GF-D8 (cell line): ENCODE data around the gene GRM8.
A peak's percentile ranks its signal among the peaks of the same experiment; 100 is the strongest.
"Not testable (repeated sequence)": the region's sequence is repeated elsewhere in the genome, so short reads cannot be mapped to it uniquely, and the experiment has no call there.

Experiments used
- DNase-seq: peaks from one replicate; lab custom pipeline; 2025; lab: John Stamatoyannopoulos, UW

The GRM8 gene

GRCh38 chr7:127029823-127030222 is 222.9 kb downstream of the GRM8 start:
- no peak for DNase-seq

GRCh38 chr7:127021857-127022256 is 230.9 kb downstream of the GRM8 start:
- DNase-seq = no peak

GRCh38 chr7:127021019-127021738 is 231.6 kb downstream of the GRM8 start:
- DNase-seq = no peak

- no peak for DNase-seq
Measured at GRCh38 chr7:127018889-127019288, 233.9 kb downstream of the GRM8 start.

GRCh38 chr7:127017196-127017595 is 235.5 kb downstream of the GRM8 start:
- DNase-seq = no peak

- no peak for DNase-seq
Measured at GRCh38 chr7:127000725-127001124, 252.0 kb downstream of the GRM8 start.

- DNase-seq = no peak
Measured at GRCh38 chr7:126996659-126997058, 256.1 kb downstream of the GRM8 start.

GRCh38 chr7:126993626-126994213 is 259.0 kb downstream of the GRM8 start:
- peak; percentile 95 for DNase-seq

GRCh38 chr7:126988022-126988421 is 264.7 kb downstream of the GRM8 start:
- DNase-seq = no peak

GRCh38 chr7:126979722-126980121 is 273.0 kb downstream of the GRM8 start:
- DNase-seq = peak; percentile 95

GRCh38 chr7:126978865-126979264 is 273.9 kb downstream of the GRM8 start:
- no peak for DNase-seq

- DNase-seq = no peak
Measured at GRCh38 chr7:126973066-126973465, 279.7 kb downstream of the GRM8 start.

- DNase-seq = no peak
Measured at GRCh38 chr7:126972571-126972970, 280.2 kb downstream of the GRM8 start.

- no peak for DNase-seq
Measured at GRCh38 chr7:126959649-126960048, 293.1 kb downstream of the GRM8 start.

GRCh38 chr7:126958367-126958766 is 294.4 kb downstream of the GRM8 start:
- no peak for DNase-seq

- DNase-seq = no peak
Measured at GRCh38 chr7:126957443-126957842, 295.3 kb downstream of the GRM8 start.

GRCh38 chr7:126953461-126953860 is 299.3 kb downstream of the GRM8 start:
- DNase-seq = no peak

- no peak for DNase-seq
Measured at GRCh38 chr7:126948664-126949063, 304.1 kb downstream of the GRM8 start.

- DNase-seq = no peak
Measured at GRCh38 chr7:126940723-126941307, 311.9 kb downstream of the GRM8 start.

- no peak for DNase-seq
Measured at GRCh38 chr7:126937171-126937570, 315.6 kb downstream of the GRM8 start.

GRCh38 chr7:126931581-126931980 is 321.2 kb downstream of the GRM8 start:
- DNase-seq = no peak

GRCh38 chr7:126930166-126930565 is 322.6 kb downstream of the GRM8 start:
- no peak for DNase-seq

- DNase-seq = no peak
Measured at GRCh38 chr7:126924477-126924876, 328.3 kb downstream of the GRM8 start.

GRCh38 chr7:126911627-126912026 is 341.1 kb downstream of the GRM8 start:
- not testable (repeated sequence) for DNase-seq
